NCI-H82 treated with DMSO at 0.1 percent for 48 hours (cell line): ENCODE measurements around the gene CRLF2.
"Not testable (repeated sequence)": the region's sequence is repeated elsewhere in the genome, so short reads cannot be mapped to it uniquely, and the experiment has no call there.

Source experiments
- DNase-seq: peaks from one replicate; lab custom pipeline; 2025; ENCODE audit not compliant: unreplicated experiment; lab: John Stamatoyannopoulos, UW

CRLF2 gene

DNA sequence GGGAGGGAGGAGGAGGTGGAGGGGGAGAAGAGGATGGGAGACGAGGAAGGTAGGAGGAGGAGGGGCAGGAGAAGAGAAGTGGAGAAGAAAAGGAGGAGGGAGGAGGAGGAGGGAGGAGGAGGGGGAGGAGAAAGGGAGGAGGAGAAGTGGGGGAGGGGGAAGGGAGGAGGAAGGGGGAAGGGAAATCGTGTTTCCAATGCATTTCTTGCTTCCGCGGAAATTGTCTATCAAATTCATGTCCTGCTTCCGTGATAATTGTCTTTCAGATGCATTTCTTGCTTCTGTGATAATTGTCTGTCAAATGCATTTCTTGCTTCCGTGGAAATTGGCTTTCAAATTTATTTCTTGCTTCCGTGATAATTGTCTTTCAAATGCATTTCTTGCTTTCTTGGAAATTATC is 43.3 kb downstream of the CRLF2 start:
- DNase-seq, result no peak

GRCh38 chrX:1167918-1168481 is 44.4 kb downstream of the CRLF2 start:
- no peak for DNase-seq

- DNase-seq, result no peak
These were observed 45.0 kb downstream of the CRLF2 start for GRCh38 chrX:1167466-1167865.

- no peak for DNase-seq
These were observed 46.8 kb downstream of the CRLF2 start for GRCh38 chrX:1165535-1166196.

GRCh38 chrX:1164322-1165288 is 47.8 kb downstream of the CRLF2 start:
- no peak for DNase-seq

DNA sequence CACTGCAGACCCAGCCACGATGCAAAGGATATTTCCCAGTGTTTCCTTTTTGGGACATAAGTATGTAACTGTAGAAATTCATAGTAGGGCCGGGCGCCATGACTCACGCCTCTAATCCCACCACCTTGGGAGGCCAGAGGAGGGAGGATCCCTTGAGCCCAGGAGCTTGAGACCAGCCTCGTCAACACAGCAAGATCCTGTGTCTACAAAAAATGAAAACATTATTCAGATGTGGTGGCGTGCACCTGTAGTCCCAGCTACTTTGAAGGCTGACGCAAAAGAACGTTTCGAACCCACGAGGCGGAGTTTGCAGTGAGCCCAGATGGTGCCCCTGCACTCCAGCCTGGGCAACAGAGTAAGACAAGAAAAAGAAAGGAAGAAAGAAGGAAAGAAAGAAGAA is 49.2 kb downstream of the CRLF2 start:
- no peak for DNase-seq

DNA sequence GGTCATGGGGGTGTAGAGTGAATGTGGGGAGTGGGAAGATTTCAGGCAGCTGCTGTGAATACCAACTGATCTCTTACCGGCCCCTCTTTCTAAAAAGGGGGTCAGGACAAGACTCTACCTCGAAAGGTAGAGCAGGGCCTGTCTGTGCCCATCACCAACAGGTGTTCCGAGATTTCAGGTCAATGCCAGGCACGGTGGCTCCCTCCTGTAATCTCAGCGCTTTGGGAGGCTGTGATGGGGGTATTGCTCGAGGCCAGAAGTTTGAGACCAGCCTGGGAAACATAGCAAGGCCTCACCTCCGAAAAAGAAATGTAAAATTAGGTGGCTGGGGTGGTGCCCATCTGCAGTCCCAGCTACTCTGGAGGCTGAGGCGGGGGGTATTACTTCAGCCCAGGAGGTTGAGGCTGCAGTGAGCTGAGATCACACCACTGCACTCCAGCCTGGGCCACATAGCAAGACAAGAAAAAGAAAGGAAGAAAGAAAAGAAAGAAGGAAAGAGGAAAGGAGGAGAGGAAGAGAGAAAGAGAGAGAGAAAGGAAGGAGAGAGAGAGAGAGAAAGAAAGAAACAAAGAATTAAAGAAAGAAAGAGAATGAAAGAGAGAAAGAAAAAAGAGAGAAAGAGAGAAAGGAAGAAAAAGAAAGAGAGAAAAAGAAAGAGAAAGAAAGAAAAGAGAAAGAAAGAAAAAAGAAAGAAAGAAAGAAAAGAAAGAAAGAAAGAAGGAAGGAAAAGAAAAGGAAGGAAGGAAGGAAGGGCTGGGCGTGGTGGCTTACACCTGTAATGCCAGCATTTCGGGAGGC is 50.1 kb downstream of the CRLF2 start:
- no peak for DNase-seq

DNA sequence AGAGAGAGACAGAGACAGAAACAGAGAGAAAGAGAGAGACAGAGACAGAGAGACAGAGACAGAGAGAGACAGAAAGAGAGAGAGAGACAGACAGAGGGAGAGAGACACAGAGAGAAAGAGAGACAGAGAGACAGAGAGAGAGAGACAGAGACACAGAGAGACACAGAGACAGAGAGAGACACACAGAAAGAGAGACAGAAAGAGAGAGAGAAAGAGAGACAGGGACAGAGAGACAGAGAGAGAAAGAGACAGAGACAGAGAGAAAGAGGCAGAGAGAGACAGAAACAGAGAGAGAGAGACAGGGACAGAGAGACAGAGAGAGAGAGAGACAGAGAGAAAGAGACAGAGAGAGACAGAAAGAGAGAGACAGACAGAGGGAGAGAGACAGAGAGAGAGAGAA is 52.9 kb downstream of the CRLF2 start:
- DNase-seq, result no peak

DNA sequence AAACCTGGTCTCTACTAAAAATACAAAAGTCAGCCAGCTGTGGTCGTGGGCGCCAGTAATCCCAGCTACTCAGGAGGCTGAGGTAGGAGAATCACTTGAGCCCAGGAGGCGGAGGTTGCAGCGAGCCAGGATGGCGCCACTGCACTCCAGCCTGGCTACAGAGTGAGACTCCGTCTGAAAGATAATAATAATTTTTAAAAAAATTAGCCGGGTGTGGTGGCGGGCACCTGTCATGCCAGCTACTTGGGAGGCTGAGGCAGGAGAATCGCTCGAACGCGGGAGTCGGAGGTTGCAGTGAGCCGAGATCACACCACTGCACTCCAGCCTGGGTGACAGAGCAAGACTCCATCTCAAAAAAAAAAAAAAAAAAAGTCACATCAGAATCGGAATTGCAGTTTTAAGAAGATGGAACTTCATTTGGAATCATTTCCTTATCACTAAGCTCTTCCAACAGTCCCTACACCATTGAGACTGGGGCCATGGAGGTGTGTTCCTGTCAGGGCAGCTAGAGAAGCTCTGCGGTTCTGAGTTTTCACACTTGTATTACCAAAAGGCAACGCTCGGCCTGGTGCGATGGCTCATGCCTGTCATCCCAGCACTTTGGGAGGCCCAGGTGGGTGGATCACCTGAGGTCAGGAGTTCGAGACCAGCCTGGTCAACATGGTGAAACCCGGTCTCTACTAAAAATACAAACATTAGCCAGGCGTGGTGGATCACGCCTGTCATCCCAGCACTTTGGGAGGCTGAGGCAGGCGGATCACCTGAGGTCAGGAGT is 55.6 kb downstream of the CRLF2 start:
- DNase-seq, result not testable (repeated sequence)

- no peak for DNase-seq
These were observed 58.5 kb downstream of the CRLF2 start for GRCh38 chrX:1153940-1154339.

- no peak for DNase-seq
These were observed 60.4 kb downstream of the CRLF2 start for GRCh38 chrX:1152090-1152489.

GRCh38 chrX:1151378-1152077 is 60.9 kb downstream of the CRLF2 start:
- DNase-seq, result no peak

- no peak for DNase-seq
These were observed 61.7 kb downstream of the CRLF2 start for GRCh38 chrX:1150569-1151347.

DNA sequence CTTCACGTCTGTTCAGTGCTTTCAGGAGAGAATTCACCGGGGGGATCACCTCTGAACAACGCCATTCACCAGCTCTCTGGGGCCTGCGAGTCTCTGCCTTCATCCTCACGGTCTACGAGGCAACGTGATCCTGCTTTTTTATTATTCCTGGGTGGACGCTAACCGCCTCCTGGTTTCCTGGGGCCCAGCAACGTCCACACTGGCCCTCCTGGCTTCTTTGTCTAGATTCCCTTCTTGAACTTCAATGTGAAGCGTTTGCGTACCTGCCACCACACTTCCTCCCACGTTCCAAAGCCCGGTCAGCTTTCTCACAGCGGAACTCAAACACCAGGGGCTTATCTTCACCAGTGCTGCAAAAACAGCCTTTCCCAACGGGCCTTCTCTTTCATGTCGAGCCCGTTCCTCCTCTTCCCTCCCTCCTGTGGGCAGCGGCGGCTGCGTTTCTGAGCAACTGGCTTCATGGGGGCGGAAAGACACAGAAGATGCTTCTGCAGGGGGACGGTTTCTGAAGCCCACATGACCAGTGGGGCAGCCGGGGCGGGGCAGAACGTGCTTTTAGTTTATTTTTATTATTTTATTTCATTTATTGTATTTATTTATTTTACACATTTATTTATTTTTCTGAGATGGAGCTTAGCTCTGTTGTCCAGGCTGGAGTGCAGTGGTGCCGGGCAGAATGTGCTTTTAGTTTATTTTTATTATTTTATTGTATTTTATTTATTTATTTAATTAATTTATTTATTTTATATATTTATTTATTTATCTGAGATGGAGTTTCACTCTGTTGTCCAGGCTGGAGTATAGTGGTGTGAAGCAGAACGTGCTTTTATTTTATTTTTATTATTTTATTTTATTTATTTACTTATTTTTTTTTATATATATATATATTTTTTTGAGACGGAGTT is 64.6 kb downstream of the CRLF2 start:
- DNase-seq, result no peak

GRCh38 chrX:1144293-1144692 is 68.2 kb downstream of the CRLF2 start:
- DNase-seq, result no peak
